GM12878 (cell line): ENCODE measurements around the gene ZBTB39. TPM values are rescaled to one million over a fixed set of nuclear protein-coding genes. Genes with fewer than 3 reads are reported as not detected.

ENCODE experiments used
- ATAC-seq: fragments of 200-7000 bp; cut with Tn5 transposase; 3 replicates; pipeline ENCODE4 v1.9.1; 2020; ENCODE audit warnings: mild to moderate bottlenecking, moderate library complexity
- BruUV-seq: library from RNA; stranded (reverse); fragments of 400-500 nt; replicated peaks from 2 replicates; lab custom pipeline; 2021; lab: Mats Ljungman, UMichigan
- CTCF ChIA-PET: fragments of 300-600 bp; sonication (Branson Sonifier 250); formaldehyde crosslinking; extraction: SDS; loops from one replicate; lab custom pipeline; 2021; ENCODE audit warnings: inconsistent platforms; lab: Yijun Ruan, JAX
- POLR2A ChIA-PET: fragments of 350-600 bp; formaldehyde crosslinking; extraction: SDS; loops from one replicate; lab custom pipeline; 2021; ENCODE audit warnings: inconsistent platforms; lab: Charles Lee
- RAD21 ChIA-PET: fragments of 300-600 bp; sonication (Branson Sonifier 250); formaldehyde crosslinking; loops from one replicate; lab custom pipeline; 2023; ENCODE audit warnings: antibody characterized with exemption; ENCODE audit not compliant: unreplicated experiment; lab: Charles Lee
- SMC1A ChIA-PET: fragments of 300-600 bp; sonication (Branson Sonifier 250); formaldehyde crosslinking; loops from one replicate; lab custom pipeline; 2023; ENCODE audit not compliant: unreplicated experiment, uncharacterized antibody; lab: Charles Lee
- DNase-seq: peaks from one replicate; pipeline ENCODE4 v3.0.0-alpha.2; 2011; ENCODE audit warnings: low read depth, low spot score
- FAIRE-seq: peaks from 3 replicates; lab custom pipeline; 2011; peaks lifted over from hg19 to GRCh38; lab: Jason Lieb, UNC
- H2AFZ ChIP-seq: 2 replicates; pipeline ENCODE4 v1.6.0; 2011; ENCODE audit warnings: low read depth, low read length, control low read depth; ENCODE audit not compliant: control insufficient read depth
- H3K27ac ChIP-seq: 2 replicates; pipeline ENCODE4 v1.5.1; 2011; ENCODE audit warnings: control low read depth; ENCODE audit not compliant: control insufficient read depth, insufficient read depth
- H3K27me3 ChIP-seq, 2 experiments: replicated peaks in 1 of 2; 2 replicates each; pipeline versions ENCODE4 v1.6.0 to v1.6.1; 2011; ENCODE audit warnings: low read length in 1 of 2; ENCODE audit not compliant: control insufficient read depth in 2 of 2, insufficient read depth in 2 of 2
- H3K36me3 ChIP-seq, 2 experiments: 2 replicates each; pipeline ENCODE4 v1.5.1; 2011; ENCODE audit warnings: low read length in 1 of 2; ENCODE audit not compliant: control insufficient read depth in 2 of 2, insufficient read depth in 2 of 2
- H3K4me1 ChIP-seq: 2 replicates; pipeline ENCODE4 v1.6.1; 2011; ENCODE audit warnings: mild to moderate bottlenecking, low read length, moderate library complexity, mixed read lengths; ENCODE audit not compliant: control insufficient read depth, insufficient read depth
- H3K4me2 ChIP-seq: 2 replicates; pipeline ENCODE4 v1.6.0; 2011; ENCODE audit warnings: control low read depth; ENCODE audit not compliant: control insufficient read depth, insufficient read depth
- H3K4me3 ChIP-seq: fragments of 200-600 bp; sonication (generic); 2 replicates; pipeline ENCODE4 v1.5.1; 2016
- H3K79me2 ChIP-seq: 2 replicates; pipeline ENCODE4 v1.6.0; 2011; ENCODE audit warnings: low read length; ENCODE audit not compliant: control insufficient read depth, insufficient read depth
- H3K9ac ChIP-seq: 2 replicates; pipeline ENCODE4 v1.8.0; 2011; ENCODE audit warnings: low read length, control low read depth, mixed read lengths; ENCODE audit not compliant: control insufficient read depth, insufficient read depth
- H3K9me3 ChIP-seq: replicated peaks from 3 replicates; pipeline ENCODE4 v1.5.1; 2011; ENCODE audit warnings: mild to moderate bottlenecking, low read length; ENCODE audit not compliant: control insufficient read depth, insufficient read depth
- H4K20me1 ChIP-seq: 2 replicates; pipeline ENCODE4 v1.6.0; 2011; ENCODE audit not compliant: control insufficient read depth, insufficient read depth
- ATF7 ChIP-seq: fragments of 450-650 bp; IDR thresholded peaks from 2 replicates; pipeline ENCODE4 v1.6.1; 2016; ENCODE audit warnings: low read depth, mild to moderate bottlenecking
- CHD4 ChIP-seq: fragments of 200-600 bp; sonication (generic); IDR thresholded peaks from 2 replicates; pipeline ENCODE4 v1.6.1; 2016; ENCODE audit warnings: mild to moderate bottlenecking
- EED ChIP-seq: sonication (generic); IDR thresholded peaks from 2 replicates; pipeline ENCODE4 v1.6.1; 2016; ENCODE audit warnings: antibody characterized with exemption, low read depth
- IKZF1 ChIP-seq: fragments of 450-650 bp; conservative IDR thresholded peaks from 2 replicates; pipeline ENCODE4 v1.6.1; 2017; ENCODE audit warnings: antibody characterized with exemption, mild to moderate bottlenecking
- IKZF2 ChIP-seq, 2 experiments: fragments of 450-650 bp; IDR thresholded peaks; 2 replicates each; pipeline ENCODE4 v1.6.1; 2017; ENCODE audit warnings: mild to moderate bottlenecking in 2 of 2, moderate library complexity in 2 of 2
- JUND ChIP-seq: IDR thresholded peaks from 2 replicates; pipeline ENCODE4 v1.6.1; 2012; ENCODE audit warnings: low read depth, mild to moderate bottlenecking, low read length, improper control_type of control experiment, moderate library complexity
- MEF2B ChIP-seq: fragments of 450-650 bp; IDR thresholded peaks from 2 replicates; pipeline ENCODE4 v1.6.1; 2018; ENCODE audit warnings: mild to moderate bottlenecking, moderate library complexity; ENCODE audit not compliant: partially characterized antibody, poor library complexity, severe bottlenecking
- MTA2 ChIP-seq: fragments of 450-650 bp; IDR thresholded peaks from 2 replicates; pipeline ENCODE4 v1.6.1; 2016; ENCODE audit warnings: low read depth, mild to moderate bottlenecking, moderate library complexity
- MTA3 ChIP-seq: IDR thresholded peaks from 2 replicates; pipeline ENCODE4 v1.6.1; 2012; ENCODE audit warnings: low read length, inconsistent platforms, borderline replicate concordance
- RUNX3 ChIP-seq: IDR thresholded peaks from 2 replicates; pipeline ENCODE4 v1.6.1; 2012; ENCODE audit warnings: low read length, inconsistent platforms
- SPI1 ChIP-seq: IDR thresholded peaks from 2 replicates; pipeline ENCODE4 v1.6.1; 2011; ENCODE audit warnings: low read depth, mild to moderate bottlenecking, low read length, moderate library complexity, borderline replicate concordance; ENCODE audit not compliant: insufficient read depth
- SREBF1 ChIP-seq: IDR thresholded peaks from 2 replicates; pipeline ENCODE4 v1.6.1; 2012; ENCODE audit warnings: mild to moderate bottlenecking, low read length
- SRF ChIP-seq, 2 experiments: IDR thresholded peaks; 2 replicates each; pipeline ENCODE4 v1.6.1; 2011; ENCODE audit warnings: low read depth in 2 of 2, low read length in 2 of 2, mild to moderate bottlenecking in 1 of 2, moderate library complexity in 1 of 2
- STAT3 ChIP-seq: IDR thresholded peaks from 2 replicates; pipeline ENCODE4 v1.6.1; 2011; ENCODE audit warnings: low read depth, low read length, improper control_type of control experiment
- ZBTB4 ChIP-seq: fragments of 450-650 bp; formaldehyde crosslinking; IDR thresholded peaks from 2 replicates; pipeline ENCODE4 v1.4.0; 2022; ENCODE audit warnings: mild to moderate bottlenecking, moderate library complexity
- ZNF274 ChIP-seq: IDR thresholded peaks from one replicate; pipeline ENCODE4 v1.8.0; 2011; ENCODE audit not compliant: insufficient read length, insufficient read depth
- WGBS: methylation state at CpG from one replicate; pipeline ENCODE4 v1.1.6; 2016; ENCODE audit warnings: low lambda C conversion rate; ENCODE audit not compliant: insufficient replicate concordance, insufficient coverage; ENCODE audit errors: missing lambda C conversion rate; 5-methylcytosine and 5-hydroxymethylcytosine counted together
- in situ Hi-C: fragments of 300-500 bp; cut with MboI; formaldehyde crosslinking; loops from 9 replicates; pipeline ENCODE4 v1.14.3; 2018; ENCODE audit warnings: mixed read lengths
- intact Hi-C: fragments of 100-400 bp; cut with micrococcal nuclease; formaldehyde crosslinking; loops from one replicate; pipeline ENCODE4 v1.14.2; 2022; ENCODE audit not compliant: unreplicated experiment
- polyA plus RNA-seq, 11 experiments: library from polyadenylated mRNA; depleted of rRNA in 4 of 11; unstranded in 6 of 11; stranded (reverse) in 5 of 11; fragments of >200 nt; fragmentation: Nextera tagmentation in 4 of 11; fragmentation: Illumina TruSeq in 1 of 11; extraction: Ambion mirVana in 4 of 11; extraction: Trizol in 1 of 11; gene quantifications; 1 replicate in 1 of 11; 2 replicates in 10 of 11; pipeline versions ENCODE4 v1.2.1 to v1.2.3, GENCODE V29; 2011 to 2016; ENCODE audit warnings: inconsistent platforms in 2 of 11, missing spikeins in 2 of 11, low read depth in 1 of 11
- total RNA-seq, 4 experiments: library from RNA; depleted of rRNA in 3 of 4; stranded (reverse); fragments of >200 nt in 3 of 4; fragmentation: Illumina TruSeq in 1 of 4; extraction: Trizol in 1 of 4; gene quantifications; 2 replicates each; pipeline versions ENCODE4 v1.2.1 to v1.2.3, GENCODE V29; 2013 to 2021
- TF ChIP-seq, protein P1 (sequence below): IDR thresholded peaks from 2 replicates; pipeline ENCODE4 v1.6.1; 2011; ENCODE audit warnings: low read depth, low read length, improper control_type of control experiment, borderline replicate concordance
- TF ChIP-seq, protein P2 (sequence below): IDR thresholded peaks from 2 replicates; pipeline ENCODE4 v1.6.1; 2012; ENCODE audit warnings: low read depth, low read length, improper control_type of control experiment

The ZBTB39 gene
- total and polyA plus RNA-seq, 10 of the 15 experiments (the other 5 are each of a cell fraction or from before 2014, with no cell fraction given), result 0.88 to 6.8 (median 4.4) TPM

GRCh38 chr12:56991319-56992246 lies 14.8 kb downstream of the ZBTB39 start:
- RAD21 ChIA-PET, result interaction anchor here (0.6 to 1.7 kb wide), 6 partner anchors 8 to 354 kb away, joined by 3 to 6 read pairs (median 4); partner anchors contain the start of genes LRP1 and STAT6

More at GRCh38 chr12:56991319-56992246, 14.8 kb downstream of the ZBTB39 start:
- Histone ChIP-seq H3K27ac (peak overlapping the region; percentile 27; the same call in 1 of the 2 replicates), H2AFZ (peak overlapping the region; percentile 47), H4K20me1 (no peaks in the 10 kb centered on the region), H3K4me1 (peaks cover 18% of the 10 kb centered on the region), H3K4me3 (0 out of 2 replicates have a peak overlapping the region, but pooled peaks have one; percentile 25), H3K27me3 (no peaks in the 10 kb centered on the region), H3K4me2 (peak overlapping the region; percentile 17), H3K79me2 (no peaks in the 10 kb centered on the region), H3K9ac (no peak overlapping the region), H3K9me3 (no peaks in the 10 kb centered on the region), H3K36me3 (no peaks in the 10 kb centered on the region; a peak in 1 of 4 replicates)
- 60% methylated on average over 8 of the region's 8 CpGs for WGBS
- POLR2A ChIA-PET, result interaction anchor here (1.0 to 1.8 kb wide), 2 partner anchors 10 to 121 kb away, joined by 3 to 7 read pairs; no protein-coding TSS in a partner anchor
- SMC1A ChIA-PET, result interaction anchor here (1.1 to 1.7 kb wide), 7 partner anchors 8 to 242 kb away, joined by 3 to 11 read pairs (median 4); no protein-coding TSS in a partner anchor
- in situ Hi-C loops, result no loop called here
- DNase-seq (no peak), ATAC-seq (peak; percentile 74), FAIRE-seq (peak; percentile 54)
- TF ChIP-seq MEF2B (no peak), EED (peak; percentile 71), JUND (no peak), IKZF1 (peak; percentile 58), ATF7 (no peak), STAT3 (no peak), SRF (IDR thresholded peaks at IDR 0.05; ENCODE audit: low read depth in 2 of 2, low read length in 2 of 2) (0 out of 4 replicates have a peak, but pooled peaks of 1 of the 2 experiments have one; percentile 20), MTA2 (no peak), SREBF1 (no peak), IKZF2 (IDR thresholded peaks at IDR 0.05) (peak; percentile 60 to 65; a peak in 3 of 4 replicates), CHD4 (no peak), MTA3 (no peak), ZBTB4 (CRISPR knock-in tag) (no peak), SPI1 (peak; percentile 92), ZNF274 (no peak), RUNX3 (peak; percentile 46)
- TF ChIP-seq, protein P1, sequence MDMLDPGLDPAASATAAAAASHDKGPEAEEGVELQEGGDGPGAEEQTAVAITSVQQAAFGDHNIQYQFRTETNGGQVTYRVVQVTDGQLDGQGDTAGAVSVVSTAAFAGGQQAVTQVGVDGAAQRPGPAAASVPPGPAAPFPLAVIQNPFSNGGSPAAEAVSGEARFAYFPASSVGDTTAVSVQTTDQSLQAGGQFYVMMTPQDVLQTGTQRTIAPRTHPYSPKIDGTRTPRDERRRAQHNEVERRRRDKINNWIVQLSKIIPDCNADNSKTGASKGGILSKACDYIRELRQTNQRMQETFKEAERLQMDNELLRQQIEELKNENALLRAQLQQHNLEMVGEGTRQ, result no peak
- TF ChIP-seq, protein P2, sequence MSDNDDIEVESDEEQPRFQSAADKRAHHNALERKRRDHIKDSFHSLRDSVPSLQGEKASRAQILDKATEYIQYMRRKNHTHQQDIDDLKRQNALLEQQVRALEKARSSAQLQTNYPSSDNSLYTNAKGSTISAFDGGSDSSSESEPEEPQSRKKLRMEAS, result no peak
- intact Hi-C loops, result no loop called here
- CTCF ChIA-PET, result interaction anchor here (0.8 to 2.8 kb wide), 5 partner anchors 9 to 234 kb away, joined by 3 to 33 read pairs (median 8); partner anchors contain the start of gene HSD17B6
- no TSS peak for BruUV-seq
